GM18498 (cell line): ENCODE data around the gene FBXO31.

ENCODE experiments used
- ATAC-seq: cut with Tn5 transposase; IDR thresholded peaks from one replicate; pipeline ENCODE4 v1.9.1; 2021; ENCODE audit warnings: mild to moderate bottlenecking, moderate library complexity; ENCODE audit not compliant: unreplicated experiment

FBXO31 gene

GRCh38 chr16:87330646-87331045 lies 52.9 kb downstream of the FBXO31 start:
- ATAC-seq, result no peak

GRCh38 chr16:87330257-87330624 lies 53.3 kb downstream of the FBXO31 start:
- no peak for ATAC-seq

DNA sequence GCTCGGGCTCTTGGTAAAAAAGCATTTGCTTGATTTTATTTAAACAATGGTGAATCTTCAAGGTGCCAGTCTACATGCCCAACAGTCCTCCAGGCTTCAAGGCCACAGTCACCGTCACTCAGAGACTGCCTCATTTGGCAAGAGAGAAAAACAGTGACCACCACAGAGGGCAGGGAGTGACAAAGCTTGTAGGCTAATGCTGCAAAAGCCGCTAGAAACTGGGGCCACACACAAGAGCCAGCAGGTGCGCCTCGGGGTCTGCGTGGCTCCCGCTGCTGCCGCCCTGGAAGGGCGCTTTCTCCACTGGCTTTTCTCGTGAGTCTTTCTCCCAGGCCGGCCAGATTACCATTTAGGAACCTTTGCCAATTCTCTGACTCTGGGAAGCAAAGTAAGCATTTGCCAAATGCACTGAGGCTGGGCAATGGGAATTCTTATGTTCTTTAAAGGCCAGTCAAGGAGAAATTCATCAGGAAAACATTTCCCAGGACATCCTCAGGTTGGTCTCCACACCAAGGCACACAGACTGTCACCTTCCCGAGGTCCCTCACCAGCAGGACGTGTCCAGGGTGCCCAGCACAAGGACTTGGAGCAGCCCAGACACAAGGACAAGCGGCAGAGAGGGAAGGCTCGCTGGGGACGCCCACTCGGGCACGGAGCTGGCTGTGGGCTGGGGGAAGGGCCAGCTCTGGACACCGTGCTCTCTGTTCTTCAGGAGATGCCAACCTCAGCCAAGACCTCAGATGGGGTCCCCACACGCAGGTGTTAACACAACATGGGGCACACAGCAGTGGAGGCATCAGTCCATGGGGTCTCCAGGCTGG lies 53.9 kb downstream of the FBXO31 start:
- ATAC-seq, result no peak

DNA sequence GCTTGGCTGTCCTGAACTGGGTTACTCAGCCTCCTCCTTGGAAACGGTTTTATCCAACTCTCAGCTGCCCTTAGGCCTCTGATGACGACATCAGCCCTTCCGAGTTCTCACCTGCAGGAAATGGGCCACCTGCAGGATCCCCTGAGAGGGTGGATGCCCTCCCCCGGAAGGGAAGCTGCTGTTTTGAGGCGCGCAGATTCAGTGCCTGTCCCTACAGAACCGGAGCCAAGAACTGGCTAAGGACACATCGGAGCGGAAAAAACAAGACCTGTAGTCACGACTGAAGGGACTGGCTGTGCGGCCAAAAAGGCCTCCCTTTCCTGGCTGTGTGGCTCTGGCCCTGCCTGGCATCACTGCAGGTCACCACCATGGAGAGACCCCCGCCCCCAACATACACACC lies 54.7 kb downstream of the FBXO31 start:
- ATAC-seq, result no peak

DNA sequence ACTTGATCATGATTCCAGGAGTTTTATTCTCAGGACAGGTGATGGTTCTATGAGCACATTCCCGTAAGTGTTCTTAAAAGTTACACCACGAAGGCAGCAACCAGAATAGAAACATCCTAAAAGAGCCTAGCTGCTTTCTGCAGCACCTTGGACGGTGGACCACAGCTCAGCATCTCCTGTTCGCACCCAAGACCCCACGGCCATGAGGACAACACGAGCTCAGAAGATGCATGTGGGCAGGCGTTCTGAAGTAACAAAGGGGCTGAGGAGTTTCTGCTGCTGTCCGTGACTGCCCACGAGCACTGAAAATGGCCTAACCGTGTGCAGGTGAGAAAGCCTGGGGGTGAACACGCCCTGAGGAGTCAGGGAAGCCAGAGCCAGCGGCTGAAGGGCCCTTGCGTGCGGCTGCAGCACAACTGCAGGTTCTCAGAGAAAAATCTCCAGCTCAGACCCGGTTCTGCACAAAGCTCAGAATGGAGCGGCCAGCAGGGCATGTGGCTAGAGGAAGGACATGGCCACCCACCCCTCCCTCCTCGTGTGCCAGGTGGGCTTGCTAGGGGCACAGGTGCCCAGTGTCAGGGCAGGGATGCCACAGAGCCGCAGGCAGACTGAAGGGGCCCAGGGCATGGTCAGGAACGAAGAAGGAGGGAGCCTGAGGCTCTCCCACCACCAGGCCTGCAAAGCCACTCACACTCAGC lies 55.6 kb downstream of the FBXO31 start:
- no peak for ATAC-seq

- ATAC-seq, result no peak
Observed at GRCh38 chr16:87326151-87326571, 57.4 kb downstream of the FBXO31 start.

GRCh38 chr16:87325423-87325858 lies 58.1 kb downstream of the FBXO31 start:
- no peak for ATAC-seq

DNA sequence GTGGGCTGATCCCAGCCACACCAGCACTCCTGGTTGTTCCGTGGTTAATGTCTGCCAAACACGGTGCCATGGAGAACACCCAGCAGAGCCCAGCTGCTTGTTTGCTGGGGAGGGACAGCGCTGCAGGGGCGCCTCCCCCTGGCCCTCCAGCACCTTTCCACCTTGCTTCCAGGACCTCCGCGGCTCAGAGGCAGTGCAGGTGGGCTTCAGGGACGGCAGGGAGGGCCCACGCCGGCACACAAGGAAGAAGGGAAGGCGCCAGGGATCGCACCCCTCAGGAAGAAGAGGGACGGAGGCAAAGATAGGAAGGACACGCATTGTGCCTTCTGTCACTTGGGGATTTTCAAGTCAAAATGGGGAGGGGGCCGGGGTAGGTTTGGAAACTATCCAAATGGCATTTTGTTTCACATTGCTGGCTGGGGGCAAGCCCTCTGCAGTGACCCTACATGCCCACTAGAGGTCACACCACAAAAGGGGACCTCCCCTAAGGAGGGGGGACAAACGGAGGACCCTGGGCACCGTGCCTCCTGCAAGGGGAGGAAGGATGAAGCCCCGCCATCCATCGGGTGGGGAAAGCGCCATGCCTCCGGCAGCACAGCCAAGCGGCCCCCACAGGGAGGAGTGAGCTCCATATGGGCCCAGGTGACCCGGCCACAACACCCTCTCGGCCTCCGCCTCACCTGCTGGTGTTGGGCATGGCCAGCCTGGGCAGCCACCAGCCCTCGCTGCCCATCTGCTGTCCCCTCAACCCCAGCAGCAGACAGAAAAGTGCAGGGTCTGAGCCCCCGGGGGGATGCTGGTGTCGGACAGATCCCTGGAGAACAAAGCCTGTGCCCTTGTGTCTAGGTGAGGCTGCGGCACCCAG lies 58.9 kb downstream of the FBXO31 start:
- ATAC-seq, result no peak

DNA sequence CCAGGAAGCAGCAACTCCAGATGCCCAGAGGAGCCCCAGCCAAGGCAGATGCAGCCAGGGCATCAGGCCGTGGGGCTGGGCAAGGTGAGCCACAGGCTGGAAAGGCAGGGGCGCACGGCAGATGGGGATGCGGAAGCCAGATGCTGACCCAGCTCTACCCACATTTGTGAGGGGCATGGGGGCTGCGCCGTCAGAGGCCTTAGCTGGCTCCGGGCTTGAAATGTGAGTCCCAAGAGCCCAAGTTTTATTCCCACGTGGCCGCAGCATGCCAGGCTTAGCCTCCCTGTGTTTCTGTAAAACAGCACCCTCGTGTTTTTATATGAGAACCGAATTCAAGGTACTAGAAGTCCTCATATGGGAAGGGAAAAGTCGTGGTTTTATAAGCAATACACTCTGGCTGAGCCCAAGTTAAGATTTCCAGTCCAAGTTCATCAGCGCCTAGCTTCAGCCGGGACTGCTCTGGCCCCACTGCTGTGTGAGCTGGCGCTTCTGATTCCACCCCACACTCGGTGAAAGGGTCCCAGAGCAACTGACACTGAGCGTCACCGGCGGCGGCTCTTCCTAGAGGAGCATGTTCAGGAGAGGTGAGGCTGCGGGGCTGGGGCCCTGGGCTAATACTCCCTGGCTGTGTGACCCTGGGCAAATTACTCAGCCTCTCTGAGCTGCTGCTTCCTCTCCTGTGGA lies 59.7 kb downstream of the FBXO31 start:
- ATAC-seq, result no peak

- no peak for ATAC-seq
Observed at GRCh38 chr16:87322833-87323726, 60.5 kb downstream of the FBXO31 start.

- ATAC-seq, result no peak
Observed at GRCh38 chr16:87322360-87322759, 61.2 kb downstream of the FBXO31 start.

- ATAC-seq, result no peak
Observed at GRCh38 chr16:87321336-87322107, 62.1 kb downstream of the FBXO31 start.

DNA sequence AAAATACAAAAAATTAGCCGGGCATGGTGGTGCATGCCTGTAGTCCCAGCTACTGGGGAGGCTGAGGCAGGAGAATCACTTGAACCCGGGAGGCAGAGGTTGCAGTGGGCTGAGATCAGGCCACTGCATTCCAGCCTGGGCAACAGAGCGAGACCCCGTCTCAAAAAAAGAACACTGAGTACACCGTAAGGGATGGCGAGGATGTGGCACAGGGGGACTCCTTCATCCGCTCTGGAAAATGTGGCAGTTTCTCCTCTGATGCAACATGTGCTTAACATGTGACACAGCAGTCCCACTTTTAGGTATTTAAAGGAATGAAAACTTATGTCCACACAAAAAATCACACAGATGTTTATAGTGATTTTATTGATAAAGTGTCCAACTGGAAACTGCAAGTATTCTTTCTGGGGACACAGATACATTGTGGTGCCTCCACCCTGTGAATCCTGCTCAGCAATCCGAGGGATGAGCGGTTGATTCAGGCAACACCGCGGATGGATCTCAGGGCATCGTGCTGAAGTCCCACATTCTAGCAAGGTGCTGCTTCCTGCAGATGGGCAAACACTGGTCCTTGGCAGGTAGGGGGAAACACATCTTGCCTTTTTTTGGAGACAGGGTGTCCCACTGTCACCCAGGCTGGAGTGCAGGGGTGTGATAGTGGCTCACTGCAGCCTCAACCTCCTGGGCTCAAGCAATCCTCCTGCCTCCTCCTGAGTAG lies 62.9 kb downstream of the FBXO31 start:
- ATAC-seq, result no peak

GRCh38 chr16:87319997-87320491 lies 63.5 kb downstream of the FBXO31 start:
- ATAC-seq, result no peak

GRCh38 chr16:87319011-87319410 lies 64.6 kb downstream of the FBXO31 start:
- no peak for ATAC-seq

DNA sequence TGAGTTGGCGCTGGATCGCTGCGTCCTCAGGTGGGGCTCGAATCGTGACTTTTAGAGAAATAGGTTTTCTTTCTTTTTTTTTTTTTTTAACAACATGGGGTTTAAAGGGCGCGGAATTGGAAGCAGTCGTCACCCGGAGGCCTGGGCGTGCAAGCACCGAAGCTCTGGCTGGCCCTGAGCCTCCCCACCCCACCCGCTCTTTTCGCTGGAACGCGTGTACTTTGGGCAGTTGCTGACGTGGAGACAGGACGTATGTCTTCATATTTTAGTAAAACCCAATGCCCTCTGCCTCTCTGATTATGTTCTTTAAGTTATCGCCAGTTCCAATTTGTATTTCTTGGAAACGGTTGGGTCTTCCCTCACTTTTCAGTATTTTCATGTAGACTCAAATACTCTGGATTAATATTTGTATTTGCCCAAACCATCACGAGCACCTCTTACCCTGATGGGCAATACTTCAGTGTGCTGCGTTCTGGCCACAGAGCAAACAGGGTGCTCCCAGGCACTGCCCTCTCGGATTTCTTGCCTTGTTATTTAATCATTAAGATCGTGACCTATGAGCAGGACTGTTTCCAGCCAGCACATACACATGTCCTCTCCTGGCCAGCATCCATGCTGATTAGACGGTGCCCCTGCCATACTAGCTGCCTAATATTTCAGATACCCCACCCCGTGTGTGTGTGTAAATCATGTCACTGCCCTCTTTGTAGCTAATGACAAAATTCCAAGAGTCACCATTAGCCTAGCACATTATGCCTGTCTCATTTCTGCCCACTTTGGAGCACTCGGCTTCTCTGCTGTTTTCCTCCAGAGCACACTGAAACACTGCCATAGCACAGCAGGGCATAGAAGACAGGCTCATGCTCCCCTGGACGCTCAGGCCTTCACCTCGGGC lies 65.6 kb downstream of the FBXO31 start:
- ATAC-seq, result peak; percentile 26
